Adrenal gland (tissue), 5 donors: ENCODE data around the gene NODAL.

Experiments
- CTCF ChIP-seq, 6 experiments: fragments of 450-650 bp in 4 of 6; fragments of 200-600 bp in 2 of 6; sonication (generic) in 1 of 6; IDR thresholded peaks; 1 replicate in 5 of 6; 2 replicates in 1 of 6; pipeline versions ENCODE4 v1.5.1 to v1.8.0; 2016 to 2021; ENCODE audit warnings: antibody characterized with exemption in 6 of 6, mild to moderate bottlenecking in 2 of 6, moderate library complexity in 1 of 6
- POLR2A ChIP-seq, 2 donors: fragments of 450-650 bp; IDR thresholded peaks; one replicate each; pipeline ENCODE4 v1.6.1; 2017; ENCODE audit warnings: antibody characterized with exemption in 2 of 2, mild to moderate bottlenecking in 2 of 2, moderate library complexity in 1 of 2
- donor health status: DM: no; HTN: no; CAD: no.

DNA sequence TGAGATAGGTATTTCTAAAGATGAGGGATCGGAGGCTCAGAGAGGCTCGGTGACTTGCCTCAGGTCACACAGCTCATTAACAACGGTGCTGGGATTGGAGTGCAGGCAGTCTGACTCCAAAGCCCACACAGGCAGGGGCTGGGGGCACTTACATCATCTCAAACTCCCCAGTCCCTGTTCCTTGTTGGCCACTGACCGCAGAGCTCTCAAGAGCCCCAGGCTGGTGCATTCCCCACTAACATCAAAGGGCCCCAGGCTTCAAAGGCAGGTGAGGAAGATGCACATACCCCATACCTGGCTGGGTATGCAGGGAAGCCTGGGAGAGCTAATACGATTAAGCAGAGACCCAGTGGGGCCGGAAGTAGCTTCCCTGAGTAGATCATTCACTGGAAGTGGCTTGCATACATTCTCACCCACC is 13.7 kb upstream of the NODAL start:
- TF ChIP-seq CTCF (IDR thresholded peaks at IDR 0.05) (no peak), POLR2A (IDR thresholded peaks at IDR 0.05) (no peak)
